Measurements from ENCODE around the gene CORO1C.

DNA sequence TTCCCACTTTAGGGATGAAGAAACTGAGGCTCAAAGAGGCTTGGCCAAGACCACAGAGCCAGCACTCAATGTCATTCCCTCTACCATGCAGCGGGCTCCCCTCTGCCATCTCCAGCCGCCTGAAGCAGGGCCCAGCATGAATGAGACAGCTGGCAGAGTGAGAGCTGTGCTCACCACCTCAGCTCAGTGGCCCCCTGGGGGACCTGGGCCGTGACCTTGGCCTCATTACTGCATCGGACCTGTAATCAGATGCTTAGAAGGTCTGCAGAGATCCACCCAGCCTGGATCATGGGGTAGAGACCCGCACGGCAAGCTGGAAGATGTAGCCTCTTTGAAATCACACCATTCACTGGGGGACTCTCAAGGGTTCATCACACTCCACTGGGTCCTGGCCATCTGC, 22.7 kb upstream of the CORO1C start:
- TF ChIP-seq MYC (IDR thresholded peaks at IDR 0.05; ENCODE audit: borderline replicate concordance, low read length) (no peak), POLR2A (IDR thresholded peaks at IDR 0.05; ENCODE audit: low read length) (no peak), SMC3 (IDR thresholded peaks at IDR 0.05) (no peak), KDM1A (IDR thresholded peaks at IDR 0.05; ENCODE audit: low read depth) (no peak), ZNF302 (CRISPR knock-in tag; IDR thresholded peaks at IDR 0.05) (no peak), JUNB (IDR thresholded peaks at IDR 0.05) (no peak), MAFK (IDR thresholded peaks at IDR 0.05; ENCODE audit: partially characterized antibody) (no peak)
- TF ChIP-seq, protein P1, sequence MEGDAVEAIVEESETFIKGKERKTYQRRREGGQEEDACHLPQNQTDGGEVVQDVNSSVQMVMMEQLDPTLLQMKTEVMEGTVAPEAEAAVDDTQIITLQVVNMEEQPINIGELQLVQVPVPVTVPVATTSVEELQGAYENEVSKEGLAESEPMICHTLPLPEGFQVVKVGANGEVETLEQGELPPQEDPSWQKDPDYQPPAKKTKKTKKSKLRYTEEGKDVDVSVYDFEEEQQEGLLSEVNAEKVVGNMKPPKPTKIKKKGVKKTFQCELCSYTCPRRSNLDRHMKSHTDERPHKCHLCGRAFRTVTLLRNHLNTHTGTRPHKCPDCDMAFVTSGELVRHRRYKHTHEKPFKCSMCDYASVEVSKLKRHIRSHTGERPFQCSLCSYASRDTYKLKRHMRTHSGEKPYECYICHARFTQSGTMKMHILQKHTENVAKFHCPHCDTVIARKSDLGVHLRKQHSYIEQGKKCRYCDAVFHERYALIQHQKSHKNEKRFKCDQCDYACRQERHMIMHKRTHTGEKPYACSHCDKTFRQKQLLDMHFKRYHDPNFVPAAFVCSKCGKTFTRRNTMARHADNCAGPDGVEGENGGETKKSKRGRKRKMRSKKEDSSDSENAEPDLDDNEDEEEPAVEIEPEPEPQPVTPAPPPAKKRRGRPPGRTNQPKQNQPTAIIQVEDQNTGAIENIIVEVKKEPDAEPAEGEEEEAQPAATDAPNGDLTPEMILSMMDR (IDR thresholded peaks at IDR 0.05) = no peak
- TF ChIP-seq, protein P2, sequence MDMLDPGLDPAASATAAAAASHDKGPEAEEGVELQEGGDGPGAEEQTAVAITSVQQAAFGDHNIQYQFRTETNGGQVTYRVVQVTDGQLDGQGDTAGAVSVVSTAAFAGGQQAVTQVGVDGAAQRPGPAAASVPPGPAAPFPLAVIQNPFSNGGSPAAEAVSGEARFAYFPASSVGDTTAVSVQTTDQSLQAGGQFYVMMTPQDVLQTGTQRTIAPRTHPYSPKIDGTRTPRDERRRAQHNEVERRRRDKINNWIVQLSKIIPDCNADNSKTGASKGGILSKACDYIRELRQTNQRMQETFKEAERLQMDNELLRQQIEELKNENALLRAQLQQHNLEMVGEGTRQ (IDR thresholded peaks at IDR 0.05) = no peak
